Measurements from ENCODE around the gene KIAA1755. TPM values are rescaled to one million over a fixed set of nuclear protein-coding genes. Genes with fewer than 3 reads are reported as not detected.

The KIAA1755 gene
- total RNA-seq, 1 experiment from 2014 or later: 0.17 TPM

DNA sequence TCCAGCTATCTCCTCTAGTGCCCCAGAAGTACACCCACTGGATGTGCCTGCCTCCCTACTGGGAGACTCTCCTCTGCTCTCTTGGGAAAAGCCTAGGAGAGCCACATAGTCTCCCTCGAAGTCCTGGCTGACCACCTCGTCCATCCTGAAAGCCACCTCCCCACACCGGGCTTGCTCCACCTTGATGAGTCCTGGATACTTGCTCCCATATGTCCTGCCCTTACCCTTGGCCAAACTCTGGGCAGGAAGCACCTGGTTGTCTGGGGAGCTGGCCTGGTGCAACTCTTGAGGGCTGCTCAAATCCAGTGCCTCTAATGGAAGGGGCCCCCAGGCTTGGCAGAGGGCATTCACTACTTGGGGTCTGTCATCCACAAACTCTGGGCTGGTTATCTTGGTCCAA lies 19.3 kb downstream of the KIAA1755 start:
- Histone ChIP-seq H2BK5ac (ENCODE audit: insufficient read length, low read length) (no peak overlapping the region), H3K18ac (ENCODE audit: insufficient read length, low read depth, low read length) (no peak overlapping the region), H3K23me2 (ENCODE audit: insufficient read length, low read depth, low read length, poor library complexity, severe bottlenecking) (no peaks in the 10 kb centered on the region), H3K79me2 (ENCODE audit: insufficient read depth, low read length) (no peaks in the 10 kb centered on the region), H3K79me1 (ENCODE audit: insufficient read depth, low read depth, low read length, poor library complexity, severe bottlenecking) (no peaks in the 10 kb centered on the region), H2BK12ac (ENCODE audit: insufficient read length, low read depth, low read length) (no peak overlapping the region), H3K27ac (ENCODE audit: insufficient read length, low read depth, low read length) (no peak overlapping the region), H3K23ac (ENCODE audit: insufficient read length, low read depth, low read length) (no peak overlapping the region), H2BK120ac (ENCODE audit: low read depth, low read length, poor library complexity, severe bottlenecking) (no peak overlapping the region), H4K91ac (ENCODE audit: insufficient read length, low read depth, low read length) (no peak overlapping the region), H3K4me2 (ENCODE audit: insufficient read depth, insufficient read length, low read length) (no peak overlapping the region), H2BK20ac (ENCODE audit: low read depth, low read length, poor library complexity, severe bottlenecking) (no peak overlapping the region), H3K4me1 (ENCODE audit: insufficient read depth, low read length) (no peaks in the 10 kb centered on the region), H2AK5ac (ENCODE audit: insufficient read length, low read length) (no peak overlapping the region), H4K20me1 (ENCODE audit: control insufficient read depth, insufficient read depth, insufficient read length) (no peaks in the 10 kb centered on the region), H3K56ac (ENCODE audit: insufficient read length, low read depth, low read length) (no peak overlapping the region), H2BK15ac (ENCODE audit: low read depth, low read length) (no peak overlapping the region), H3K9ac (ENCODE audit: extremely low read depth, insufficient read length, low read length) (no peak overlapping the region), H3K9me3 (ENCODE audit: control insufficient read depth, low read depth, low read length) (peaks cover 9% of the 10 kb centered on the region), H4K5ac (ENCODE audit: insufficient read length, low read depth, low read length) (no peak overlapping the region), H3K14ac (ENCODE audit: insufficient read depth, low read length) (no peak overlapping the region), H2AFZ (ENCODE audit: low read length) (no peak overlapping the region), H4K8ac (replicated peaks; ENCODE audit: insufficient read length, low read depth, low read length) (no peak overlapping the region), H3T11ph (ENCODE audit: low read length) (no peak overlapping the region), H3K4ac (ENCODE audit: low read depth, low read length) (no peak overlapping the region), H3K27me3 (ENCODE audit: insufficient read depth, low read length) (no peaks in the 10 kb centered on the region; the same call in 1 of the 2 replicates)
- Mint-ChIP-seq H3K27me3 (ENCODE audit: low read depth) (peaks cover 40% of the 10 kb centered on the region), H3K9me3 (peaks cover 38 to 40% of the 10 kb centered on the region in 2 experiments), H3K36me3 (ENCODE audit: insufficient read depth in 1 of 3, low read depth in 3 of 3) (peaks cover 2 to 19% (median 6%) of the 10 kb centered on the region in 3 experiments; a peak in 6 of 7 replicates), H3K27ac (no peak overlapping the region; a peak in 1 of 7 replicates), H3K4me3 (no peak overlapping the region), H3K4me1 (no peaks in the 10 kb centered on the region)
- TF ChIP-seq, protein P1, sequence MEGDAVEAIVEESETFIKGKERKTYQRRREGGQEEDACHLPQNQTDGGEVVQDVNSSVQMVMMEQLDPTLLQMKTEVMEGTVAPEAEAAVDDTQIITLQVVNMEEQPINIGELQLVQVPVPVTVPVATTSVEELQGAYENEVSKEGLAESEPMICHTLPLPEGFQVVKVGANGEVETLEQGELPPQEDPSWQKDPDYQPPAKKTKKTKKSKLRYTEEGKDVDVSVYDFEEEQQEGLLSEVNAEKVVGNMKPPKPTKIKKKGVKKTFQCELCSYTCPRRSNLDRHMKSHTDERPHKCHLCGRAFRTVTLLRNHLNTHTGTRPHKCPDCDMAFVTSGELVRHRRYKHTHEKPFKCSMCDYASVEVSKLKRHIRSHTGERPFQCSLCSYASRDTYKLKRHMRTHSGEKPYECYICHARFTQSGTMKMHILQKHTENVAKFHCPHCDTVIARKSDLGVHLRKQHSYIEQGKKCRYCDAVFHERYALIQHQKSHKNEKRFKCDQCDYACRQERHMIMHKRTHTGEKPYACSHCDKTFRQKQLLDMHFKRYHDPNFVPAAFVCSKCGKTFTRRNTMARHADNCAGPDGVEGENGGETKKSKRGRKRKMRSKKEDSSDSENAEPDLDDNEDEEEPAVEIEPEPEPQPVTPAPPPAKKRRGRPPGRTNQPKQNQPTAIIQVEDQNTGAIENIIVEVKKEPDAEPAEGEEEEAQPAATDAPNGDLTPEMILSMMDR (conservative IDR thresholded peaks at IDR 0.05): no peak
- DNase-seq: no peak
- WGBS (ENCODE audit: extremely low coverage, insufficient read length, low lambda C conversion rate): no CpG with 5 or more reads among the region's 3 CpGs

Data from H9 (cell line).